CD4-positive, alpha-beta T cell treated with Interleukin-4 for 1 hour (primary cell): ENCODE results near the gene UBAC1.

Experiments used
- DNase-seq, 2 donors: peaks; one replicate each; pipeline ENCODE4 v3.0.0-alpha.2; 2020 to 2022

The UBAC1 gene

GRCh38 chr9:135993765-135994500, 32.8 kb upstream of the UBAC1 start:
- DNase-seq, result no peak

- no peak for DNase-seq
Measured at GRCh38 chr9:135993409-135993742, 32.2 kb upstream of the UBAC1 start.

GRCh38 chr9:135992486-135993408, 31.6 kb upstream of the UBAC1 start:
- peak; percentile 44 to 59 for DNase-seq

- DNase-seq, result no peak
Measured at GRCh38 chr9:135991771-135992170, 30.6 kb upstream of the UBAC1 start.

- DNase-seq, result peak; percentile 50 to 60
Measured at GRCh38 chr9:135990468-135991429, 29.6 kb upstream of the UBAC1 start.

- peak; percentile 19 to 27 for DNase-seq
Measured at GRCh38 chr9:135989722-135990467, 28.7 kb upstream of the UBAC1 start.

- DNase-seq, result no peak
Measured at GRCh38 chr9:135989157-135989556, 28.0 kb upstream of the UBAC1 start.

GRCh38 chr9:135988493-135988892, 27.3 kb upstream of the UBAC1 start:
- DNase-seq, result no peak

GRCh38 chr9:135987838-135988404, 26.7 kb upstream of the UBAC1 start:
- DNase-seq, result no peak

GRCh38 chr9:135986605-135987004, 25.4 kb upstream of the UBAC1 start:
- DNase-seq, result no peak

GRCh38 chr9:135985889-135986288, 24.7 kb upstream of the UBAC1 start:
- DNase-seq, result no peak

- no peak for DNase-seq
Measured at GRCh38 chr9:135985459-135985774, 24.2 kb upstream of the UBAC1 start.

- DNase-seq, result no peak
Measured at GRCh38 chr9:135984072-135984710, 23.0 kb upstream of the UBAC1 start.

- no peak for DNase-seq
Measured at GRCh38 chr9:135983208-135984071, 22.3 kb upstream of the UBAC1 start.

- no peak for DNase-seq
Measured at GRCh38 chr9:135982499-135983207, 21.5 kb upstream of the UBAC1 start.

- no peak for DNase-seq
Measured at GRCh38 chr9:135980926-135981630, 19.9 kb upstream of the UBAC1 start.

- no peak for DNase-seq
Measured at GRCh38 chr9:135979547-135980166, 18.5 kb upstream of the UBAC1 start.
